ENCODE data around the gene OR52I1.

GRCh38 chr11:4611986-4612385 lies 18.1 kb downstream of the OR52I1 start:
- TF ChIP-seq CTCF (IDR thresholded peaks at IDR 0.05) (no peak), EZH2 (IDR thresholded peaks at IDR 0.05) (no peak)

Data from neural progenitor cell (in vitro differentiated cells).